IMR-90 (cell line): ENCODE measurements around the gene NPC1. TPM values are rescaled to one million over a fixed set of nuclear protein-coding genes. Genes with fewer than 3 reads are reported as not detected.

Experiments used
- ATAC-seq: fragments of 200-7000 bp; cut with Tn5 transposase; 2 replicates; pipeline ENCODE4 v1.9.1; 2020; ENCODE audit warnings: low read depth, mild to moderate bottlenecking, moderate library complexity
- BruUV-seq: library from RNA; stranded (reverse); fragments of 400-500 nt; replicated peaks from 2 replicates; lab custom pipeline; 2021; lab: Mats Ljungman, UMichigan
- CTCF ChIA-PET: fragments of 300-600 bp; formaldehyde crosslinking; extraction: SDS; loops from one replicate; lab custom pipeline; 2021; ENCODE audit warnings: antibody characterized with exemption; lab: Yijun Ruan, JAX
- POLR2A ChIA-PET: fragments of 300-600 bp; sonication (Branson Sonifier 250); formaldehyde crosslinking; loops from one replicate; lab custom pipeline; 2022; ENCODE audit warnings: antibody characterized with exemption; ENCODE audit not compliant: unreplicated experiment; lab: Charles Lee
- DNase-seq: peaks from one replicate; pipeline ENCODE4 v3.0.0; 2013
- H2AFZ ChIP-seq: replicated peaks from 2 replicates; pipeline ENCODE3; 2013; ENCODE audit warnings: low read length, mild to moderate bottlenecking; ENCODE audit not compliant: poor library complexity
- H2AK5ac ChIP-seq: 2 replicates; pipeline ENCODE4 v1.6.1; 2013; ENCODE audit warnings: low read depth, low read length, inconsistent platforms
- H2AK9ac ChIP-seq: replicated peaks from 2 replicates; pipeline ENCODE3; 2013; ENCODE audit warnings: mild to moderate bottlenecking, low read depth, low read length, moderate library complexity; ENCODE audit not compliant: poor library complexity
- H2BK120ac ChIP-seq: 2 replicates; pipeline ENCODE4 v1.6.1; 2013; ENCODE audit warnings: low read depth, low read length, inconsistent platforms
- H2BK15ac ChIP-seq: 3 replicates; pipeline ENCODE4 v1.6.1; 2013; ENCODE audit warnings: low read depth, low read length, inconsistent platforms
- H2BK20ac ChIP-seq: 2 replicates; pipeline ENCODE4 v1.6.1; 2013; ENCODE audit warnings: low read depth, mild to moderate bottlenecking, inconsistent platforms, low read length, moderate library complexity
- H2BK5ac ChIP-seq: 2 replicates; pipeline ENCODE4 v1.6.1; 2013; ENCODE audit warnings: mild to moderate bottlenecking, low read depth, low read length, inconsistent platforms; ENCODE audit not compliant: poor library complexity, severe bottlenecking
- H3K14ac ChIP-seq: replicated peaks from 2 replicates; pipeline ENCODE4 v1.6.1; 2013; ENCODE audit warnings: low read depth, low read length, inconsistent platforms
- H3K18ac ChIP-seq: 2 replicates; pipeline ENCODE4 v1.6.1; 2013; ENCODE audit warnings: low read depth, low read length, control low read depth
- H3K23ac ChIP-seq: 2 replicates; pipeline ENCODE4 v1.6.1; 2013; ENCODE audit warnings: low read depth, low read length, inconsistent platforms
- H3K27ac ChIP-seq: 2 replicates; pipeline ENCODE4 v1.5.1; 2013; ENCODE audit warnings: mild to moderate bottlenecking, control low read depth, low read length; ENCODE audit not compliant: insufficient read depth
- H3K27me3 ChIP-seq: 2 replicates; pipeline ENCODE4 v1.6.1; 2013; ENCODE audit warnings: low read length; ENCODE audit not compliant: control insufficient read depth, insufficient read depth
- H3K36me3 ChIP-seq: 2 replicates; pipeline ENCODE4 v1.6.1; 2013; ENCODE audit warnings: low read length, mixed read lengths; ENCODE audit not compliant: control insufficient read depth, insufficient read depth
- H3K4ac ChIP-seq: 2 replicates; pipeline ENCODE4 v1.6.1; 2013; ENCODE audit warnings: low read depth, low read length, inconsistent platforms
- H3K4me1 ChIP-seq: 2 replicates; pipeline ENCODE4 v1.6.1; 2013; ENCODE audit warnings: low read length, mixed read lengths; ENCODE audit not compliant: control insufficient read depth, insufficient read depth
- H3K4me2 ChIP-seq: 2 replicates; pipeline ENCODE4 v1.6.1; 2013; ENCODE audit warnings: low read depth, mild to moderate bottlenecking, control low read depth, low read length, moderate library complexity
- H3K4me3 ChIP-seq: 2 replicates; pipeline ENCODE4 v1.5.1; 2013; ENCODE audit warnings: low read depth, mild to moderate bottlenecking, control low read depth, low read length, moderate library complexity; ENCODE audit not compliant: insufficient read depth
- H3K56ac ChIP-seq: 2 replicates; pipeline ENCODE4 v1.6.1; 2013; ENCODE audit warnings: low read length, inconsistent platforms; ENCODE audit not compliant: insufficient read depth; ENCODE audit errors: extremely low read depth
- H3K79me1 ChIP-seq, 2 experiments: 2 replicates each; pipeline ENCODE4 v1.6.1; 2013; ENCODE audit warnings: low read length in 2 of 2, inconsistent platforms in 1 of 2, low read depth in 1 of 2
- H3K9ac ChIP-seq: 2 replicates; pipeline ENCODE4 v1.6.1; 2013; ENCODE audit warnings: low read depth, low read length, control low read depth
- H3K9me1 ChIP-seq: 2 replicates; pipeline ENCODE4 v1.6.1; 2013; ENCODE audit warnings: low read length, inconsistent platforms; ENCODE audit not compliant: insufficient read depth
- H3K9me3 ChIP-seq: 2 replicates; pipeline ENCODE4 v1.6.1; 2013; ENCODE audit warnings: low read length; ENCODE audit not compliant: control insufficient read depth, insufficient read depth
- H4K20me1 ChIP-seq: 2 replicates; pipeline ENCODE4 v1.6.1; 2013; ENCODE audit warnings: low read length, inconsistent platforms; ENCODE audit not compliant: insufficient read depth
- H4K5ac ChIP-seq: 2 replicates; pipeline ENCODE4 v1.6.1; 2013; ENCODE audit warnings: mild to moderate bottlenecking, low read depth, low read length, control low read depth
- H4K8ac ChIP-seq, 2 experiments: 2 replicates each; pipeline ENCODE4 v1.6.1; 2013; ENCODE audit warnings: low read depth in 2 of 2, low read length in 2 of 2, control low read depth in 1 of 2, inconsistent platforms in 1 of 2
- H4K91ac ChIP-seq: 2 replicates; pipeline ENCODE4 v1.6.1; 2013; ENCODE audit warnings: low read depth, low read length, inconsistent platforms; ENCODE audit not compliant: insufficient read depth
- CEBPB ChIP-seq: IDR thresholded peaks from 2 replicates; pipeline ENCODE4 v1.6.1; 2012; ENCODE audit warnings: low read depth, low read length, improper control_type of control experiment
- CHD1 ChIP-seq: IDR thresholded peaks from 2 replicates; pipeline ENCODE4 v1.6.1; 2012; ENCODE audit warnings: low read depth, low read length, improper control_type of control experiment
- FOS ChIP-seq: fragments of 150-350 bp; IDR thresholded peaks from 2 replicates; pipeline ENCODE4 v1.6.1; 2016; ENCODE audit warnings: low read depth, low read length
- MXI1 ChIP-seq: IDR thresholded peaks from 2 replicates; pipeline ENCODE4 v1.6.1; 2012; ENCODE audit warnings: low read depth, mild to moderate bottlenecking, low read length, moderate library complexity, borderline replicate concordance
- NFE2L2 ChIP-seq: fragments of 150-350 bp; IDR thresholded peaks from 2 replicates; pipeline ENCODE4 v1.6.1; 2016; ENCODE audit warnings: low read depth, mild to moderate bottlenecking, low read length
- RAD21 ChIP-seq: IDR thresholded peaks from 2 replicates; pipeline ENCODE4 v1.6.1; 2012; ENCODE audit warnings: low read length, improper control_type of control experiment
- RCOR1 ChIP-seq: IDR thresholded peaks from 2 replicates; pipeline ENCODE4 v1.6.1; 2012; ENCODE audit warnings: mild to moderate bottlenecking, low read length, improper control_type of control experiment; ENCODE audit not compliant: insufficient replicate concordance
- RFX5 ChIP-seq: IDR thresholded peaks from 2 replicates; pipeline ENCODE4 v1.8.0; 2012; ENCODE audit warnings: low read depth, mild to moderate bottlenecking, low read length, moderate library complexity
- SMC3 ChIP-seq: fragments of 150-350 bp; IDR thresholded peaks from 2 replicates; pipeline ENCODE4 v1.6.1; 2016; ENCODE audit warnings: low read depth, mild to moderate bottlenecking, antibody characterized with exemption, low read length, moderate library complexity
- WGBS, 2 experiments: methylation state at CpG; one replicate each; pipeline versions ENCODE4 v1.1.5 to v1.1.7; 2013; ENCODE audit warnings: missing lambda C conversion rate in 2 of 2; ENCODE audit not compliant: insufficient read length in 1 of 2; ENCODE audit errors: extremely low coverage in 2 of 2; 5-methylcytosine and 5-hydroxymethylcytosine counted together
- dilution Hi-C: fragments of 300-500 bp; cut with HindIII; formaldehyde crosslinking; loops from one replicate; pipeline ENCODE4 v1.14.3; 2018; ENCODE audit warnings: low sequenced_read_pairs; ENCODE audit not compliant: unreplicated experiment
- in situ Hi-C: fragments of 300-500 bp; cut with MboI; formaldehyde crosslinking; loops from 3 replicates; pipeline ENCODE4 v1.14.3; 2019; ENCODE audit warnings: low sequenced_read_pairs, inconsistent platforms, mixed read lengths
- intact Hi-C: fragments of 100-400 bp; cut with micrococcal nuclease; formaldehyde crosslinking; loops from 2 replicates; pipeline ENCODE4 v1.10.0; 2022
- polyA plus RNA-seq, 3 experiments: library from polyadenylated mRNA; depleted of rRNA; stranded (reverse); fragments of >200 nt; gene quantifications; 2 replicates each; pipeline ENCODE4 v1.2.3, GENCODE V29; 2012; ENCODE audit warnings: low replicate concordance in 1 of 3
- total RNA-seq: library from RNA; depleted of rRNA; stranded (reverse); fragments of >200 nt; gene quantifications from 2 replicates; pipeline ENCODE4 v1.2.3, GENCODE V29; 2012
- TF ChIP-seq, protein P1 (sequence below): conservative IDR thresholded peaks from 2 replicates; pipeline ENCODE4 v1.5.1; 2012; ENCODE audit warnings: mild to moderate bottlenecking, low read depth, low read length, improper control_type of control experiment

The NPC1 gene
- total and polyA plus RNA-seq, 2 of the 4 experiments (the other 2 are of a cell fraction): 7.5 to 7.9 TPM

DNA sequence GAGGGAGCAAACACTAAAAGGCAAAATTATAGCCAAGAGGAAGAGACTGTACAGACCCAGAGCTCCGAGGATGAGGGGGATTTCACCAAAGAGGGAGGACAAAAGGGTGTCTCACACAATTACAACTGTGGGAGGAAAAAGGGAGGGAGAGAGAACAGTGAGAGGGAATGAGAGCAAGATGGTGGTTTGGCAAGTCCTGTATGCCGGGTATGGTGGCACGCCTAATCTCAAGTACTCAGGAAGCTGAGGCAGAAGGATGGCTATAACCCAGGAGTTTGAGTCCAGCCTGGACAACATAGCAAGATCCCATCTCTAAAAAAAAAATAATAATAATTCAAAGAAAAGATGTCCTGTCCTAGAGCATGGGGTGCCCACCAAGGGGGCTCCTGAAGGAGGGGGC lies 34.3 kb downstream of the NPC1 start:
- ATAC-seq (no peak), DNase-seq (no peak)
- H3K14ac ChIP-seq: no peak overlapping the region
- no peak overlapping the region for H2BK120ac ChIP-seq
- H2BK5ac ChIP-seq: no peak overlapping the region
- no peak overlapping the region for H3K9ac ChIP-seq
- no peak overlapping the region for H2BK20ac ChIP-seq
- no peak overlapping the region for H3K4ac ChIP-seq
- POLR2A ChIA-PET: no interaction called here
- dilution Hi-C loops: no loop called here
- no TSS peak for BruUV-seq
- no peak overlapping the region for H3K23ac ChIP-seq
- no peaks in the 10 kb centered on the region for H4K20me1 ChIP-seq
- H4K91ac ChIP-seq: no peak overlapping the region
- H3K4me1 ChIP-seq: no peaks in the 10 kb centered on the region
- H3K27me3 ChIP-seq: no peaks in the 10 kb centered on the region
- peaks cover 51% of the 10 kb centered on the region for H3K36me3 ChIP-seq
- no peak overlapping the region for H3K56ac ChIP-seq
- in situ Hi-C loops: no loop called here
- TF ChIP-seq NFE2L2 (no peak), CEBPB (no peak), CHD1 (no peak), RAD21 (no peak), SMC3 (no peak), RFX5 (no peak), MXI1 (no peak), RCOR1 (no peak), FOS (no peak)
- TF ChIP-seq, protein P1, sequence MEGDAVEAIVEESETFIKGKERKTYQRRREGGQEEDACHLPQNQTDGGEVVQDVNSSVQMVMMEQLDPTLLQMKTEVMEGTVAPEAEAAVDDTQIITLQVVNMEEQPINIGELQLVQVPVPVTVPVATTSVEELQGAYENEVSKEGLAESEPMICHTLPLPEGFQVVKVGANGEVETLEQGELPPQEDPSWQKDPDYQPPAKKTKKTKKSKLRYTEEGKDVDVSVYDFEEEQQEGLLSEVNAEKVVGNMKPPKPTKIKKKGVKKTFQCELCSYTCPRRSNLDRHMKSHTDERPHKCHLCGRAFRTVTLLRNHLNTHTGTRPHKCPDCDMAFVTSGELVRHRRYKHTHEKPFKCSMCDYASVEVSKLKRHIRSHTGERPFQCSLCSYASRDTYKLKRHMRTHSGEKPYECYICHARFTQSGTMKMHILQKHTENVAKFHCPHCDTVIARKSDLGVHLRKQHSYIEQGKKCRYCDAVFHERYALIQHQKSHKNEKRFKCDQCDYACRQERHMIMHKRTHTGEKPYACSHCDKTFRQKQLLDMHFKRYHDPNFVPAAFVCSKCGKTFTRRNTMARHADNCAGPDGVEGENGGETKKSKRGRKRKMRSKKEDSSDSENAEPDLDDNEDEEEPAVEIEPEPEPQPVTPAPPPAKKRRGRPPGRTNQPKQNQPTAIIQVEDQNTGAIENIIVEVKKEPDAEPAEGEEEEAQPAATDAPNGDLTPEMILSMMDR: no peak
- H4K8ac ChIP-seq: no peak overlapping the region
- H2BK15ac ChIP-seq: no peak overlapping the region
- peaks cover 0 to 3% of the 10 kb centered on the region in 2 experiments; a peak in 1 of 4 replicates for H3K79me1 ChIP-seq
- 100% methylated on average over 1 of the region's 3 CpGs; no CpG with 5 or more reads in 1 of the 2 experiments for WGBS, 2 experiments
- H4K5ac ChIP-seq: no peak overlapping the region
- no peak overlapping the region for H2AK9ac ChIP-seq
- H3K9me3 ChIP-seq: no peaks in the 10 kb centered on the region
- no peak overlapping the region for H3K27ac ChIP-seq
- no peak overlapping the region for H3K4me3 ChIP-seq
- no peak overlapping the region for H3K4me2 ChIP-seq
- no peak overlapping the region for H3K18ac ChIP-seq
- no peak overlapping the region for H2AFZ ChIP-seq
- 0 out of 2 replicates have a peak, but pooled peaks cover 3% of the 10 kb centered on the region for H3K9me1 ChIP-seq
- no peak overlapping the region for H2AK5ac ChIP-seq
- intact Hi-C loops: no loop called here
- CTCF ChIA-PET: interaction anchor here (1.0 kb wide), 1 partner anchor 12 kb away, joined by 3 read pairs; no protein-coding TSS in a partner anchor
